ENCODE data around the gene CCDC74B. TPM values are rescaled to one million over a fixed set of nuclear protein-coding genes. Genes with fewer than 3 reads are reported as not detected.
"Not testable (repeated sequence)": the region's sequence is repeated elsewhere in the genome, so short reads cannot be mapped to it uniquely, and the experiment has no call there.

Gene CCDC74B
- total and polyA plus RNA-seq, 4 donors, result 0.09 to 0.17 (median 0.09) TPM; not detected in 1

DNA sequence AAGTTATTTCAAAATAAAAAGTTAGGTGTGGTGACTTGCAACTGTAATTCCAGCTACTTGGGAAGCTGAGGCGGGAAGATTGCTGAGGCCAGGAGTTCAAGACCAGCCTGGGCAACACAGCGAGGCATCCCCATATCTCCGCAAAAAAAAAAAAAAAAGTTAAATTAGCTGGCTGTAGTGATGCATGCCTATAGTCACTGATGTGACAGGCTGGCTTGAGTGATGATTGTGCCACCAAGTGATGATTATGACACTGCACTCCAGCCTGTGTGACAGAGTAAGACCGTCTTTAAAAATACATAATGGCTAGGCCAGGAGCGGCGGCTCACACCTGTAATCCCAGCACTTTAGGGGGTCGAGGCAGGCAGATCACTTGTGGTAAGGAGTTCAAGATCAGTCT, 25.0 kb upstream of the CCDC74B start (continued):
- no peak for TF ChIP-seq FOXA2 (IDR thresholded peaks at IDR 0.05)

GRCh38 chr2:130169163-130169562, 24.3 kb upstream of the CCDC74B start:
- H3K27me3 ChIP-seq (ENCODE audit: control insufficient read depth in 4 of 4, insufficient read depth in 4 of 4, low read length in 3 of 4); H3K4me3 ChIP-seq (ENCODE audit: low read depth in 1 of 3, low read length in 3 of 3); DNase-seq (ENCODE audit: low spot score); H3K9me3 ChIP-seq (ENCODE audit: control insufficient read depth in 4 of 4, low read length in 3 of 4); H3K27ac ChIP-seq (ENCODE audit: low read depth in 1 of 2, low read length in 2 of 2); H3K9ac ChIP-seq (ENCODE audit: low read depth in 1 of 2, low read length in 2 of 2); H3K4me1 ChIP-seq (ENCODE audit: control insufficient read depth in 4 of 4, insufficient read depth in 4 of 4, low read length in 3 of 4): not testable (repeated sequence)
- H3K36me3 ChIP-seq (ENCODE audit: control insufficient read depth in 4 of 4, insufficient read depth in 3 of 4, low read depth in 1 of 4, low read length in 3 of 4), result peaks cover 13 to 46% (median 22%) of the 10 kb centered on the region in 4 donors
- 93% methylated on average over 3 of the region's 3 CpGs for WGBS

DNA sequence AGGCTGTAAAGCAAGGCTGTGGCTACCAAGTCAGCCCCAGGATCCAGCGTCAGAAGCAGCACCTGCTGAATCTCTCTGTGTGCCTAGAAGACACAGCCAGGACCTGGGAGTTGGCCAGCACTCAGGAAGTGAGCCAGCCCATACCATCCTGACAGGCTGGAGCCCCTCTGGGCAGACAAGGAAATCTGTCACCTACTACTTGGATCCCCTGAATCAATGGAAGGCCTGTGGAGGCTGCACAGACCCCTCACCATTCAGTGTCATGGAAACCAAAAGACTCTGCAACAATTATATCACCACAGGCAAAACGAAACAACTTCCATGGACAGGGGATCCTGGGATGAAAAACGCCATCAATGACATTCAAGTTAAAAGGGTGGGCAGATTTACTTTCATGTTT, 21.7 kb upstream of the CCDC74B start:
- peaks cover 10 to 41% (median 27%) of the 10 kb centered on the region in 4 donors for H3K36me3 ChIP-seq (ENCODE audit: control insufficient read depth in 4 of 4, insufficient read depth in 3 of 4, low read depth in 1 of 4, low read length in 3 of 4)
- not testable (repeated sequence) for DNase-seq (ENCODE audit: low spot score); H3K4me3 ChIP-seq (ENCODE audit: low read depth in 1 of 3, low read length in 3 of 3); H3K4me1 ChIP-seq (ENCODE audit: control insufficient read depth in 4 of 4, insufficient read depth in 4 of 4, low read length in 3 of 4); H3K9me3 ChIP-seq (ENCODE audit: control insufficient read depth in 4 of 4, low read length in 3 of 4); H3K27me3 ChIP-seq (ENCODE audit: control insufficient read depth in 4 of 4, insufficient read depth in 4 of 4, low read length in 3 of 4); H3K27ac ChIP-seq (ENCODE audit: low read depth in 1 of 2, low read length in 2 of 2); H3K9ac ChIP-seq (ENCODE audit: low read depth in 1 of 2, low read length in 2 of 2)
- WGBS, result 84% methylated on average over 3 of the region's 3 CpGs

DNA sequence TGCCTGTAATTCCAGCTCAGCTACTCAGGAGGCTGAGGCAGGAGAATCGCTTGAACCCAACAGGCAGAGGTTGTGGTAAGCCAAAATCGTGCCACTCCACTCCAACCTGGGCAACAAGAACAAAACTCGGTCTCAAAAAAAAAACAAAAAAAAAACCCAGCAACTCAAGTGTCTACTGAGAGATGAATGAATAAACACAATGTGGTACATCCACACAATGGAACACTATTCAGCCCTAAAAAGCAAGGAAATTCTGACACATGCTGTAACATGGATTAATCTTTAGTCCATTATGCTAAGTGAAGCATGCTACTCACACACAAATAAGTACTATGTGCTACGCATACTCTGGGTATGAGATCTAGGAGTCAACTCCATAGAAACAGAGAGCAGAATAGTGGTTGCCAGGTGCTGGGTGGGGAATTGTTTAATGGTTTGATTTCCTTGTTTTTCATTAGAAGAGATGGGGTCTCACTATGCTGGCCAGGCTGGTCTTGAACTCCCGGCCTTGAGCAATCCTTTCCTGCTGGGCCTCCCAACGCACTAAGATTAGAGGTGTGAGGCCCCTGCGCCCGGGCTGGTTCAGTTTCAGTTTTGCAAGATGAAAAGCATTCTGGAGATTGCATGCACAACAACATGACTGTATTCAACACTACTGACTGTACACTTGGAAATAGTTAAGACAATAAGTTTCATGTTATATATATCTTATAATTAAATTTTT, 20.5 kb upstream of the CCDC74B start:
- Histone ChIP-seq H3K4me1 (ENCODE audit: control insufficient read depth in 4 of 4, insufficient read depth in 4 of 4, low read length in 3 of 4) (no peaks in the 10 kb centered on the region), H3K27me3 (ENCODE audit: control insufficient read depth in 4 of 4, insufficient read depth in 4 of 4, low read length in 3 of 4) (no peaks in the 10 kb centered on the region), H3K36me3 (ENCODE audit: control insufficient read depth in 4 of 4, insufficient read depth in 3 of 4, low read depth in 1 of 4, low read length in 3 of 4) (peaks cover 12 to 37% (median 25%) of the 10 kb centered on the region in 4 donors), H3K27ac (ENCODE audit: low read depth in 1 of 2, low read length in 2 of 2) (no peak overlapping the region), H3K4me3 (ENCODE audit: low read depth in 1 of 3, low read length in 3 of 3) (no peak overlapping the region), H3K9ac (ENCODE audit: low read depth in 1 of 2, low read length in 2 of 2) (no peak overlapping the region), H3K9me3 (ENCODE audit: control insufficient read depth in 4 of 4, low read length in 3 of 4) (no peaks in the 10 kb centered on the region)
- DNase-seq (ENCODE audit: low spot score), result no peak
- TF ChIP-seq, protein P1, sequence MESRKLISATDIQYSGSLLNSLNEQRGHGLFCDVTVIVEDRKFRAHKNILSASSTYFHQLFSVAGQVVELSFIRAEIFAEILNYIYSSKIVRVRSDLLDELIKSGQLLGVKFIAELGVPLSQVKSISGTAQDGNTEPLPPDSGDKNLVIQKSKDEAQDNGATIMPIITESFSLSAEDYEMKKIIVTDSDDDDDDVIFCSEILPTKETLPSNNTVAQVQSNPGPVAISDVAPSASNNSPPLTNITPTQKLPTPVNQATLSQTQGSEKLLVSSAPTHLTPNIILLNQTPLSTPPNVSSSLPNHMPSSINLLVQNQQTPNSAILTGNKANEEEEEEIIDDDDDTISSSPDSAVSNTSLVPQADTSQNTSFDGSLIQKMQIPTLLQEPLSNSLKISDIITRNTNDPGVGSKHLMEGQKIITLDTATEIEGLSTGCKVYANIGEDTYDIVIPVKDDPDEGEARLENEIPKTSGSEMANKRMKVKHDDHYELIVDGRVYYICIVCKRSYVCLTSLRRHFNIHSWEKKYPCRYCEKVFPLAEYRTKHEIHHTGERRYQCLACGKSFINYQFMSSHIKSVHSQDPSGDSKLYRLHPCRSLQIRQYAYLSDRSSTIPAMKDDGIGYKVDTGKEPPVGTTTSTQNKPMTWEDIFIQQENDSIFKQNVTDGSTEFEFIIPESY (IDR thresholded peaks at IDR 0.05), result no peak
- TF ChIP-seq, protein P2, sequence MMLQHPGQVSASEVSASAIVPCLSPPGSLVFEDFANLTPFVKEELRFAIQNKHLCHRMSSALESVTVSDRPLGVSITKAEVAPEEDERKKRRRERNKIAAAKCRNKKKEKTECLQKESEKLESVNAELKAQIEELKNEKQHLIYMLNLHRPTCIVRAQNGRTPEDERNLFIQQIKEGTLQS (IDR thresholded peaks at IDR 0.05), result no peak
- no peak for TF ChIP-seq EGR1 (IDR thresholded peaks at IDR 0.05; ENCODE audit: low read depth in 2 of 2)
- TF ChIP-seq RXRA (IDR thresholded peaks at IDR 0.05), result no peak
- TF ChIP-seq MAX (IDR thresholded peaks at IDR 0.05), result no peak
- no peak for TF ChIP-seq HNF4A (conservative IDR thresholded peaks at IDR 0.05)
- TF ChIP-seq NR2F2 (IDR thresholded peaks at IDR 0.05), result no peak
- TF ChIP-seq GABPA (IDR thresholded peaks at IDR 0.05 in 1 of 2, conservative IDR thresholded peaks at IDR 0.05 in 1 of 2), result no peak
- TF ChIP-seq, protein P3, sequence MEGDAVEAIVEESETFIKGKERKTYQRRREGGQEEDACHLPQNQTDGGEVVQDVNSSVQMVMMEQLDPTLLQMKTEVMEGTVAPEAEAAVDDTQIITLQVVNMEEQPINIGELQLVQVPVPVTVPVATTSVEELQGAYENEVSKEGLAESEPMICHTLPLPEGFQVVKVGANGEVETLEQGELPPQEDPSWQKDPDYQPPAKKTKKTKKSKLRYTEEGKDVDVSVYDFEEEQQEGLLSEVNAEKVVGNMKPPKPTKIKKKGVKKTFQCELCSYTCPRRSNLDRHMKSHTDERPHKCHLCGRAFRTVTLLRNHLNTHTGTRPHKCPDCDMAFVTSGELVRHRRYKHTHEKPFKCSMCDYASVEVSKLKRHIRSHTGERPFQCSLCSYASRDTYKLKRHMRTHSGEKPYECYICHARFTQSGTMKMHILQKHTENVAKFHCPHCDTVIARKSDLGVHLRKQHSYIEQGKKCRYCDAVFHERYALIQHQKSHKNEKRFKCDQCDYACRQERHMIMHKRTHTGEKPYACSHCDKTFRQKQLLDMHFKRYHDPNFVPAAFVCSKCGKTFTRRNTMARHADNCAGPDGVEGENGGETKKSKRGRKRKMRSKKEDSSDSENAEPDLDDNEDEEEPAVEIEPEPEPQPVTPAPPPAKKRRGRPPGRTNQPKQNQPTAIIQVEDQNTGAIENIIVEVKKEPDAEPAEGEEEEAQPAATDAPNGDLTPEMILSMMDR (IDR thresholded peaks at IDR 0.05; ENCODE audit: low read depth, low read length, missing input control), result no peak
- TF ChIP-seq SP1 (IDR thresholded peaks at IDR 0.05), result no peak
- no peak for TF ChIP-seq JUND (IDR thresholded peaks at IDR 0.05)
- 96% methylated on average over 8 of the region's 8 CpGs for WGBS
